Breast epithelium (tissue), 4 donors: Measurements from ENCODE around the gene MICAL3. TPM values are rescaled to one million over a fixed set of nuclear protein-coding genes. Genes with fewer than 3 reads are reported as not detected.

Experiments
- DNase-seq, 2 donors: peaks; one replicate each; pipeline ENCODE4 v3.0.0-alpha.2; 2019; ENCODE audit warnings: low spot score in 2 of 2
- H3K27ac ChIP-seq, 2 donors: fragments of 200-600 bp; sonication (generic) in 1 of 2; one replicate each; pipeline ENCODE4 v1.5.1; 2016 to 2019; ENCODE audit warnings: mild to moderate bottlenecking in 1 of 2
- H3K27me3 ChIP-seq, 2 donors: fragments of 200-600 bp; sonication (generic) in 1 of 2; one replicate each; pipeline versions ENCODE4 v1.5.1 to v1.6.0; 2017 to 2019; ENCODE audit warnings: control low read depth in 1 of 2, mild to moderate bottlenecking in 1 of 2
- H3K36me3 ChIP-seq: fragments of 200-600 bp; one replicate; pipeline ENCODE4 v1.5.1; 2019
- H3K4me1 ChIP-seq, 2 donors: fragments of 200-600 bp; sonication (generic); one replicate each; pipeline ENCODE4 v1.5.1; 2016 to 2019; ENCODE audit warnings: control low read depth in 1 of 2
- H3K4me3 ChIP-seq, 3 donors: fragments of 200-600 bp; sonication (generic); 1 replicate in 2 of 3; 2 replicates in 1 of 3; pipeline ENCODE4 v1.5.1; 2016 to 2019; ENCODE audit warnings: mild to moderate bottlenecking in 3 of 3, moderate library complexity in 2 of 3
- H3K9me3 ChIP-seq, 2 donors: fragments of 200-600 bp; sonication (generic) in 1 of 2; one replicate each; pipeline ENCODE4 v1.5.1; 2016 to 2019; ENCODE audit warnings: control low read depth in 1 of 2
- CTCF ChIP-seq, 3 donors: fragments of 450-650 bp; IDR thresholded peaks; one replicate each; pipeline ENCODE4 v1.5.1; 2016 to 2017; ENCODE audit warnings: antibody characterized with exemption in 3 of 3, mild to moderate bottlenecking in 3 of 3, moderate library complexity in 3 of 3
- POLR2A ChIP-seq: fragments of 450-650 bp; IDR thresholded peaks from one replicate; pipeline ENCODE4 v1.6.1; 2016; ENCODE audit warnings: antibody characterized with exemption, mild to moderate bottlenecking, moderate library complexity
- POLR2AphosphoS5 ChIP-seq, 3 donors: sonication (generic); formaldehyde crosslinking; IDR thresholded peaks; one replicate each; pipeline ENCODE4 v1.6.1; 2017; ENCODE audit warnings: antibody characterized with exemption in 3 of 3
- intact Hi-C: fragments of 100-400 bp; cut with DNase I; formaldehyde crosslinking; loops from one replicate; pipeline ENCODE4 v1.15.1; 2023; ENCODE audit warnings: low total_unique reads
- total RNA-seq, 3 donors: library from RNA; depleted of rRNA; stranded (reverse); fragments of >200 nt; gene quantifications; one replicate each; pipeline ENCODE4 v1.1.0, GENCODE V29; 2016

Gene MICAL3
- total RNA-seq, 3 donors from 2014 or later = 19.5 to 42.3 (median 34.8) TPM

- DNase-seq = no peak
- Histone ChIP-seq H3K4me3 (no peak overlapping the region), H3K4me1 (peaks cover 0 to 9% of the 10 kb centered on the region in 2 donors), H3K27me3 (no peaks in the 10 kb centered on the region), H3K27ac (peak overlapping the region; percentile 25 to 69), H3K36me3 (no peaks in the 10 kb centered on the region), H3K9me3 (no peaks in the 10 kb centered on the region)
- TF ChIP-seq CTCF (IDR thresholded peaks at IDR 0.05) = no peak
- TF ChIP-seq POLR2A = no peak
- no peak for TF ChIP-seq POLR2AphosphoS5 (IDR thresholded peaks at IDR 0.05)
- intact Hi-C loops = no loop called here
These were observed 236.5 kb downstream of the MICAL3 start for GRCh38 chr22:17787716-17788330.

GRCh38 chr22:17787241-17787640, 237.1 kb downstream of the MICAL3 start:
- peak overlapping the region; percentile 66 to 69 for H3K27ac ChIP-seq

GRCh38 chr22:17786435-17787161, 237.8 kb downstream of the MICAL3 start:
- Histone ChIP-seq H3K9me3 (no peaks in the 10 kb centered on the region), H3K4me1 (peaks cover 0 to 9% of the 10 kb centered on the region in 2 donors), H3K27ac (peak overlapping the region; percentile 66 to 69), H3K4me3 (no peak overlapping the region), H3K27me3 (no peaks in the 10 kb centered on the region), H3K36me3 (no peaks in the 10 kb centered on the region)
- DNase-seq = peak in 1 of 2 donors; percentile 75
- TF ChIP-seq POLR2A (no peak), POLR2AphosphoS5 (IDR thresholded peaks at IDR 0.05) (peak in 2 of 3 donors; percentile 17 to 62)
- intact Hi-C loops = no loop called here

More at GRCh38 chr22:17787241-17787640, 237.1 kb downstream of the MICAL3 start:
- peaks cover 0 to 9% of the 10 kb centered on the region in 2 donors for H3K4me1 ChIP-seq
- no peaks in the 10 kb centered on the region for H3K27me3 ChIP-seq
- intact Hi-C loops = no loop called here
- no peak overlapping the region for H3K4me3 ChIP-seq
- no peaks in the 10 kb centered on the region for H3K36me3 ChIP-seq
- TF ChIP-seq CTCF (IDR thresholded peaks at IDR 0.05) (no peak), POLR2AphosphoS5 (IDR thresholded peaks at IDR 0.05) (no peak), POLR2A (no peak)
- no peak for DNase-seq
- no peaks in the 10 kb centered on the region for H3K9me3 ChIP-seq

GRCh38 chr22:17785185-17786184, 238.9 kb downstream of the MICAL3 start:
- Histone ChIP-seq H3K36me3 (no peaks in the 10 kb centered on the region), H3K27ac (peak overlapping the region in 1 of 2 donors; percentile 23), H3K4me1 (peaks cover 0 to 13% of the 10 kb centered on the region in 2 donors), H3K27me3 (no peaks in the 10 kb centered on the region), H3K9me3 (no peaks in the 10 kb centered on the region), H3K4me3 (no peak overlapping the region)
- DNase-seq = no peak
- intact Hi-C loops = no loop called here
- TF ChIP-seq CTCF (IDR thresholded peaks at IDR 0.05) (peak in 2 of 3 donors; percentile 22 to 27), POLR2AphosphoS5 (IDR thresholded peaks at IDR 0.05) (no peak)

GRCh38 chr22:17784776-17785175, 239.6 kb downstream of the MICAL3 start:
- H3K27me3 ChIP-seq = no peaks in the 10 kb centered on the region
- no peak for TF ChIP-seq CTCF (IDR thresholded peaks at IDR 0.05)
- TF ChIP-seq POLR2AphosphoS5 (IDR thresholded peaks at IDR 0.05) = no peak
- TF ChIP-seq POLR2A = no peak
- no peak overlapping the region for H3K27ac ChIP-seq
- no peaks in the 10 kb centered on the region for H3K36me3 ChIP-seq
- no peak overlapping the region for H3K4me3 ChIP-seq
- intact Hi-C loops = no loop called here
- H3K9me3 ChIP-seq = no peaks in the 10 kb centered on the region
- no peak for DNase-seq
- peaks cover 0 to 13% of the 10 kb centered on the region in 2 donors for H3K4me1 ChIP-seq
